ENCODE measurements around the gene TNIK.

TNIK gene

GRCh38 chr3:171159822-171160157 is 300.4 kb downstream of the TNIK start:
- DNase-seq (ENCODE audit: low spot score) = no peak

- peak; percentile 45 for DNase-seq (ENCODE audit: low spot score)
These were observed 301.0 kb downstream of the TNIK start for GRCh38 chr3:171159024-171159821.

GRCh38 chr3:171157980-171158379 is 302.2 kb downstream of the TNIK start:
- no peak for DNase-seq (ENCODE audit: low spot score)

DNA sequence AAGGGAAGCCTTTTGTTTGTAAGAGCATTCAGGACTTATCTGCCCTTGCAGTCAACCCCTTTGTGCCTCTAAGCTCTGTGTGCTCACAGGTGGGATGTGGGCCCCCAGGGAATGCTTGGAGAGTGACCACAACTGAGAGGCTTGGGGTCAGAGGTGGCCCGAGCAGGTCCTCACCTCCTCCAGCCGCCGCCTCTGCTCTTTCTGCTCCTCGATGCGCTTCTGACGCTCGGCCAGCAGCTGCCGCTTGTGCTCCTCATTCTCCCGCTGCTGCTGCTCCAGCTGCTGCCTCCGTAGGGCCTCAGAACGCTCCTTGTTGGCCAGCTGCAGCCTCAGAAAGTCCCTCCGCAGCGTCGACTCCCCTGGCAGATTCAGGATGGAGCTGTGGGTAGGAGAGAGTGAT is 302.9 kb downstream of the TNIK start:
- DNase-seq (ENCODE audit: low spot score) = no peak

GRCh38 chr3:171156401-171157010 is 303.7 kb downstream of the TNIK start:
- no peak for DNase-seq (ENCODE audit: low spot score)

DNA sequence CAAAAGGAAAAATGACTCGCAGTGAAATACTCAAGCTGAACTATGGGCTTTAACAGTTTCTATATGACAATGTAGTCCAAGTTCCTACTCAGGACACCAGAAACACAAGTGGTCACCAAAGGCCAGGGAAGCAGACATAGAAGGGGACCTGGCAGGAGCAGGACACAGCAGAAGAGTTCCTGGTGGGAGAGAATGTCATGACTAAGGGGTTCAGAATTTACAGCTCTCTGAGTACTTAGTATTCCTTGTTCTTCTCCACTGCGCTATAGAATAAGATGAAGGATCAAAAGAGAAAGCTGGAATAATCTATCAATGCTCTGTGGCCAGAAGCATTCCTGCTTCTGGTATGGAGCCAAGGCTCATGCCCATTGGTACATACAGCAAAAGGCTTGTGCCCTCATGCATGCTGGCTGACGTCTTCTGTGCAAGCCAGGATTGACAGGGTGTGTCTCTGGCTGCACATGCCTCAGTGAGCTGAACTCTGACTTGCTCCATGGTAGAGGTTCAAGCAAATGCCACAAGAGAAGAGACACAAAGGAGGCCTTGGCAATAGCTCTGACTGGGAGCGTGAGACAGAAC is 305.0 kb downstream of the TNIK start:
- no peak for DNase-seq (ENCODE audit: low spot score)

DNA sequence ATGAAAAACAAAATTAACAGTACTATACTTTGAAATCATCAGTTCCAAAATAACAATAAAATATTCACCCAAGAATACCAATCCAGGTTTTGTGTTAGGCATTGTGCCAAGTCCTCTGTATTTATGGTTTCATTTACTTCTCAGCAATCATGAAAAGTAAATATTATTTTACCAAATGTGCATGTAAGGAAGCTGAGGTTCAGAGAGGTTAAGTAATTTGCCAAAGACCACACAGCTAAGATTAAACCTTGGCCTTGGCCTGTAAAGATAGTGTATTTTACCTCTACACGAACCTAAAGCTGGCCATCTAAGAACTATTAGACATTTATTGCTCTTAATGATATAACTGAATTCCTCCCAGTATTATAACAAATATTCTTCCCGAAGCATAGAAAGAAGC is 309.3 kb downstream of the TNIK start:
- DNase-seq (ENCODE audit: low spot score) = no peak

DNA sequence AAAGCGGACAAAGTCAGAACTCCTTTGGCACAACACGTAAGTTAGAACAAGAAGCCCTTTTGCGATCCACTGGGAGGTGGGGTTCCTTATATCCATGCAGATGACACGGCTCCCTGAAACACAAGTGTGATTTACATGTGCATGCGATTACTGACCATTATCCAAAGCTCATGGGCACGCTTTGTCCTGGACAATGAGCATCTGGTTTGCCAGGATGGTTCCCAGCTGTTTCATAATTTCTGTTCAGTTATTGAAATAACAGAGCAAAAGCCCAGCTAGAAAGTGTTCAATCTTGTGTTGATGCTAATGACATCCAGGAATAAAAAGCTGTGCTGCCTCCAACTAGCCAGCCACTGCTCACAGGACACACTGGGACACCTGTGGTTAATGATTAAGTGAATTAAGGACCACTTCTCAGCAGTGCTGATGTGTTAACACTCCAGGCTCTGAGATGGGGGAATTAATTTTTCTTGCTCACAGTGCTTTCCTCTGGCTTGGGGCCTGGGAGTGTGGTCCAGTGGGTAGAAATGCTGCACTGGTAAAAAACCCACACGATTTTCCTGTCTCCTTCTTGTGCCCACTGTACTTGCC is 310.6 kb downstream of the TNIK start:
- DNase-seq (ENCODE audit: low spot score) = no peak

GRCh38 chr3:171145798-171146197 is 314.4 kb downstream of the TNIK start:
- no peak for DNase-seq (ENCODE audit: low spot score)

DNA sequence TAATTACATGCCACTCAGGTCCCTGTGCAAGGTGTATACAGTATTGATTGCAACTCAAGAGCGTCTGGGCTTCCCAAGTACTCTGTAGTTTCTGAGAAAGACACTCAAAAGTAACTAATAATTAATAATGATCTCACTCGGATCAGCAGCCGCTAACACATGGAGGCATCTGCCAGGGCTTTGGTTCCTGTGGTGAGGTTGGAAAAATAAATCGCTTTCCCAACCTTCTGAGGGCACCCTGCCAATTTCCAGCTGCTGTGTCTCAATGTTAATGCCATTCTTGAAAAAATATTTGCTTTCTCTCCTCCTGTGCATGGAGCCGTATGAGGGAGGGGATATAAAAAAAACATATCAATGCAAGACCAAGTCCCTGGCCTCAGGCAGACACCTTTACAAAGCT is 317.2 kb downstream of the TNIK start:
- DNase-seq (ENCODE audit: low spot score) = no peak

DNA sequence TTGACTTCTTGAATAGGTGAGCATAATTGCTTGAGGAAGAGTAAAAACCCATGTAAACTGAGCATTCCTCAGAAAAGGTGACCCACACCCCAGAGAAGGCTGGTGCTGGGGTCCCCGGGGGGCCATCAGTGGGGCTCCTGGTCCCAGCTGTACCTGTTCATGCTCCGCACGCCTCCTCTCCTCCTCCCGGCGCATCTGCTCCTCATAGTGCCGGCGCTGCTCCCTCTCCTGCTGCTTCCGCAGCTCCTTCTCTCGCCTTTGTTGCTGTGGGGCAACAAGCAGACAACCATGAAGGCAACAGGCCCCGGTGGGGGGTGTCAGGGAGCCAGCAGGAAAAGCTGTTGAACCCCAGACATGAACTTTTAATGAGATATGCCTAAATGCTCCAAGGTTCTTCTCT is 320.0 kb downstream of the TNIK start:
- DNase-seq (ENCODE audit: low spot score) = no peak

DNA sequence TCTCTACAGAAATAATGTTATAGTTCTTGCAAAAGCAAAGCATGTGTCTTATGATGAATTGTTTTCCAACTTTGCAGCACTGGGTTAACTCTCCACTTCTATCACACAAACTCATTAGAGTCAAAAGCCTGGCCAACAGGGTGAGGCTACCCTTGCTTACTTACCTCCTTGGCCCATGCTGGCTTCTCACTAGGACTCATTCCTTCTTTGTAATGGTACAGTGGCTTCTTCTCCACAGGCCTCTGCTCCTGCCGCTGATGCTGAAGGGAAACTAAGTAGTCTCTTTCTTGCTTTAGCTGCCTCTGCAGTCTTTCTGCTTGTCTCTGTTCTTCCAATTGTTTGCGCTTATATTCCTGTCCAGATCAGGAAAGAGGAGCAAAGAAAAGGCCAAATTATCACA is 322.2 kb downstream of the TNIK start:
- no peak for DNase-seq (ENCODE audit: low spot score)

DNA sequence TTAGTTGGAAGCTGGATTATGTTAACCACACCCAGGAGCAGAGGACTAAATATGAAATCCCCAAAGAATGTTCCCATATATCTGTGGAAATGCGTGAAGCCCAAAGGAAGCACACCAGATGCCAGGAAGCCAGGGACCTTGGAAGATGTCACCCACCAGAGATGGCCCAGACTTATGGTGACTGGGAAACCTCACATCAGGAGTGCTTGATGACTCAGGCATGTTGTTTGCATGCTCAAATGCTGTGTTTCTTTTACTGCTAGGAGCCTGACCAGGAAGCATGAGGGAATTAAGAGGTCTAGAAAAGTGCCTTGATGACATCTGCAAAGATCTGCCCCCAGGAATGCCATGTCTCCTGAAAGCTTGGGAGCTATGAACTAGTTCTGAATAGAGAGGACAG is 324.7 kb downstream of the TNIK start:
- no peak for DNase-seq (ENCODE audit: low spot score)

- DNase-seq (ENCODE audit: low spot score) = no peak
These were observed 326.2 kb downstream of the TNIK start for GRCh38 chr3:171133796-171134569.

DNA sequence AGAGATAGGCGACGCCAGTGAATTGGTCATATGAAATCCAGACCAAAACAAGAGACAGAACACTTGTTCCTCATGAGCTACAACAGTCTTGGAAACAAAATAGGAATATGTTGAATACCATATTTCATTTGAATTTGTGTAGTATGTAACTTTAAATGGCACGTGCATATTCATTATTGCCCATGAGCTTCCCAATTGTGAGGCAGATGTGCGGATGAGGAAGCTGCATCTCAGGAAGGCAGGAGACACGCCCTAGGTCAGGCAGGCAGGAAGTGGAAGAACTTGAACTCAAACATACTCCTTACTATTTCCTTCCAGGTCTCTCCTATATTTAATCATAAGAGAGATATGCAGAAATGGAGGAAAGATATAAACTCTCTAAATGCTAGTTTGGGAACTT is 326.9 kb downstream of the TNIK start:
- DNase-seq (ENCODE audit: low spot score) = no peak

- DNase-seq (ENCODE audit: low spot score) = no peak
These were observed 327.3 kb downstream of the TNIK start for GRCh38 chr3:171132873-171133272.

DNA sequence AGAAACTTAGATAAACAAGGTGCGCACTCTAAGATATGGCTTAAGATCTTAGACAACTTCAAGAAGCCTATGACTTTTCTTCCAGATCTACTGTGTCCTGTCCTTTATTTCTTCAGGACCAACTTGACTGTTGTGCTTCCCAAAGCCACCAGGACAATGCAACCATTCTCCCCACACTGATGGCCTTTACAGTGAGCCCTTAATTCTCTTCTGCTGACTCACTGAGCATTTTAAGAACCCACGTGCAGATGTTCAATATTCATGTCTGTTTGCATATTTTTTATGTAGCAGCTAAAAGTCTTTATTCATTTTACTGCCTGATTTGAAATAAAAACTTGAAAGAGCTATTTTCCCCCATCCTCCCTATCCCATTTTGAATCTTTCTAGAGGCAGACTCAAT is 330.4 kb downstream of the TNIK start:
- DNase-seq (ENCODE audit: low spot score) = no peak

DNA sequence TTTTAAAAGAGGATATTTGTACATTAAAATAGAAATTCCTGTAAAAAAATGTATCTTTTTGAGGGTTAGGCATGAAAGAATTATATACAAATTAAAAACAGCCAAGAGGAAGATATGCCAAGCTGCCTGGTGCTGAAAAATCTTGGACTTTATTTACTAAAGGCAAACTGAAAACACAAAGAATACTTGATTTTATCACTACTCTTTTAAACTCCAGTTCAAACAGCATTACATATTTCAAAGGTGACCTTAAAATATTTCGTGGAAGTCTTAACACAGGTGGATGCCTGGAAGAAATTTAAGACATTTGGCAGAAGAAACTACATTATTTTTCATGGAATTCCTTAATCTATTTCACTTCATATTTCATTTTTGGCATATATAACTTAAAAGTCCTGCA is 332.6 kb downstream of the TNIK start:
- DNase-seq (ENCODE audit: low spot score) = no peak

GRCh38 chr3:171126478-171127209 is 333.6 kb downstream of the TNIK start:
- peak; percentile 24 for DNase-seq (ENCODE audit: low spot score)

- DNase-seq (ENCODE audit: low spot score) = no peak
These were observed 335.2 kb downstream of the TNIK start for GRCh38 chr3:171125010-171125409.

- DNase-seq (ENCODE audit: low spot score) = no peak
These were observed 336.3 kb downstream of the TNIK start for GRCh38 chr3:171123915-171124314.

GRCh38 chr3:171122861-171123260 is 337.3 kb downstream of the TNIK start:
- DNase-seq (ENCODE audit: low spot score) = no peak
